ENCODE data around the gene RANGRF.

Gene RANGRF

DNA sequence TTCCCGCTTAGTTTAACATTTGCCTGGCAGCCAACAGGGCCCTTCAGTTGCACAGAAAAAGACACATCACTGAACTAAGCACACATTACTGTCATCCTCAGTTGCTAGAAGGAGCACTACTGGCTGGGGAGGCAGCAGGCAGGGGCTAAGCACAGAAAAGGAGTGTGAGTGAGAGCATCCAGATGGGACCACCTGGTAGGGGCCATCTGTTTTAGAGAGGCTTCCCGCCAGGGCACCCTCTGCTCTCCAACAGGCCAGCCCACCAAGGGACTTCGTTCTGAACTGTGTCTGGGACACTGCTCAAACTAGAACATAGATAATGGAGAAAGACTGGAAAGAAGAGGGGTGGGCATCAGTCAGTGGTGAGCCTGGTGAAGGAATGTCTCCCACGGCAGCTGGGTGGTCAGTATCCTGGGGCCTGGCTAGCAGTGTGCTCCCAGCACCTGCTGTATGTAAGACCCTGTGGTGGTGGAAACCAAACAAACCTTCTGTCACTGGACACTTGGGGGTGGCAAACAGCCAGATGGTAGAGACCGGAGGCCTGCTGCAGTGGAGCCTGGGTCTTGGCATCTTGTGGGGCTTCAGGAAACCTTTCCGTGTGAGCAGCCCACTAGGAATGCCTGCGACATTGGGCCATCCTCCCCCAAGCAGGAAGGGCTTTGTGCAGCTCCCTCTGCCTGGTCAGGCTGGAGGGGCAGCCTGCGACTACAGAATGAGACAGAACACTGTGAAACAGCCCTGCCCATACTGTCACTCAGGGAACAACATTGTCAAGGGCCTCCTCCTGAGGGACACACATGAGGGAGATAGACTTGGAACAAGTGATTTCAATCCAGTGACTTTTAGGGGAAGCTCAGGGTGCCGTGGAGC is 12.8 kb upstream of the RANGRF start:
- no peak overlapping the region for H3K27ac ChIP-seq
- TF ChIP-seq ZFX (IDR thresholded peaks at IDR 0.05), result no peak
- TF ChIP-seq, protein P1, sequence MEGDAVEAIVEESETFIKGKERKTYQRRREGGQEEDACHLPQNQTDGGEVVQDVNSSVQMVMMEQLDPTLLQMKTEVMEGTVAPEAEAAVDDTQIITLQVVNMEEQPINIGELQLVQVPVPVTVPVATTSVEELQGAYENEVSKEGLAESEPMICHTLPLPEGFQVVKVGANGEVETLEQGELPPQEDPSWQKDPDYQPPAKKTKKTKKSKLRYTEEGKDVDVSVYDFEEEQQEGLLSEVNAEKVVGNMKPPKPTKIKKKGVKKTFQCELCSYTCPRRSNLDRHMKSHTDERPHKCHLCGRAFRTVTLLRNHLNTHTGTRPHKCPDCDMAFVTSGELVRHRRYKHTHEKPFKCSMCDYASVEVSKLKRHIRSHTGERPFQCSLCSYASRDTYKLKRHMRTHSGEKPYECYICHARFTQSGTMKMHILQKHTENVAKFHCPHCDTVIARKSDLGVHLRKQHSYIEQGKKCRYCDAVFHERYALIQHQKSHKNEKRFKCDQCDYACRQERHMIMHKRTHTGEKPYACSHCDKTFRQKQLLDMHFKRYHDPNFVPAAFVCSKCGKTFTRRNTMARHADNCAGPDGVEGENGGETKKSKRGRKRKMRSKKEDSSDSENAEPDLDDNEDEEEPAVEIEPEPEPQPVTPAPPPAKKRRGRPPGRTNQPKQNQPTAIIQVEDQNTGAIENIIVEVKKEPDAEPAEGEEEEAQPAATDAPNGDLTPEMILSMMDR (conservative IDR thresholded peaks at IDR 0.05), result no peak

DNA sequence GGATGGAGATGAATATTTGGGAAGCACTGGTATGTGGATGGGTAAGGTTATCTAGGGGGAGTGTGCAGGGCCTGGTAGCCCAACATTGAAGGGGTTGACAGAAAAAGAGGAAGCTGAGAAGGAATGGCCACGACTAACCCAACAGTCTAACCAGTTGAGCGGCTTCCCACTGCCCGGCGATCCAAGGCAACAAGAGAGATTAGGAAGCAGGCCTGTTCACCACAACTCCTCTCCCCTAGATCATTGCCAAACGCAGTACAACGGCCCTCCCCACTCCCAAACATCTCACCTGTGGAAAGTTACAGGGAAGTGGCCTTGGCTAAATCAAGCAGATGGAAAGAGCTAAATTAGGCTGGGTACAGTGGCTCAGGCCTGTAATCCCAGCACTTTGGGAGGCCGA is 11.2 kb upstream of the RANGRF start:
- H3K27ac ChIP-seq, result no peak overlapping the region
- TF ChIP-seq, protein P1 (conservative IDR thresholded peaks at IDR 0.05), result no peak
- TF ChIP-seq ZFX (IDR thresholded peaks at IDR 0.05), result no peak

DNA sequence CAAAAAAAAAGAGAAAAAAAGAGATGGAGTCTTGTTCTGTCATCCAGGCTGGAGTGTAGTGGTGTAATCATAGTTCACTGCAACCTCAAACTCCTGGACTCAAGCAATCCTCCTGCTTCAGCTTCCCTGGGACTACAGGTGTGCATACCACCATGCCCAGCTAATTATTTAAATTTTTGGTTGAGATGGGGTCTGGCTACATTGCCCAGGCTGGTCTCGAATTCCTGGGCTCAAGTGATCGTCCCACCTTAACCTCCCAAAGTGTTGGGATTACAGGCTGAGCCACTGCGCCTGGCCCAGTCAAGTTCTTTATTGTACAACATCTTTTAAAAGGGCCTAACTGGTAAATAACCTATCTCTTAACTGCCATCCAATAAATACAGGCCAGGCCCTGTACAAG is 6.1 kb upstream of the RANGRF start:
- no peak for TF ChIP-seq ZFX (IDR thresholded peaks at IDR 0.05)
- TF ChIP-seq, protein P1 (conservative IDR thresholded peaks at IDR 0.05), result no peak
- no peak overlapping the region for H3K27ac ChIP-seq

DNA sequence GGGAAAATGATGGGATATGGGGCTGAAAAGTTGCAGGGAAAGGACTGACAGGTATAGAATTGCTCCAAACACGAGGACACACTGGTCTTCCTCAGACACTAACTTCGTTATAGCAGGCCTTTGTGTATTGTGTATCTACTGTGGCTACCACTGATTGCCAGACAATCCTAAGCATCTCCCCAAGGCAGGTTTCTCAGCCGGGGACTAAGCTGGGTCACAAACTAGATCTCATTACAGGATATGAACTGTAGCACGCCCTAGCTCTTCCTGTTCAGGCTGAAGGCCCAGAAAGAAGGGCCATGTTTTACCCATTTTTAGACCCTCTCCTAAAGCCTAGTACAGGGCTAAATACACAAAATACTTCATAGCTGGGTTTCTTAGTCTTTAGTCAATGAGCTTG is 5.1 kb upstream of the RANGRF start:
- no peak overlapping the region for H3K27ac ChIP-seq
- TF ChIP-seq, protein P1 (conservative IDR thresholded peaks at IDR 0.05), result no peak
- TF ChIP-seq ZFX (IDR thresholded peaks at IDR 0.05), result no peak

DNA sequence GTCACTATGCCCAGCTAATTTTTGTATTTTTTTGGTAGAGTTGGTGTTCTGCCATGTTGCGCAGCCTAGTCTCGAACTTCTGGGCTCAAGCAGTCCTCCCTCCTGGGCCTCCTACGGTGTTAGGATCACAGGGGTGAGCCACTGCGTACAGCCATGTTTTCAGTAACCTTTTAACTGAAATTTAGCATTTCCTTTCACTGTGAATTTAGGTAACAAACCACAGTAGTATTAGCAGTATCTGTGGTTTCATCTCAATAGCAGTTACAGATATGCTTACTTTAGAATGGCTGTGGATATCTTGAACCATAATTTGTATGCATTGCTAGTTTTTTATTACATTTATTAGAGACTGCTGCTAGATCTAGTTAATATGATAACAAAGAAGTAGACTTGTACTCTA is 4.3 kb upstream of the RANGRF start:
- no peak overlapping the region for H3K27ac ChIP-seq
- TF ChIP-seq, protein P1 (conservative IDR thresholded peaks at IDR 0.05), result no peak
- no peak for TF ChIP-seq ZFX (IDR thresholded peaks at IDR 0.05)

DNA sequence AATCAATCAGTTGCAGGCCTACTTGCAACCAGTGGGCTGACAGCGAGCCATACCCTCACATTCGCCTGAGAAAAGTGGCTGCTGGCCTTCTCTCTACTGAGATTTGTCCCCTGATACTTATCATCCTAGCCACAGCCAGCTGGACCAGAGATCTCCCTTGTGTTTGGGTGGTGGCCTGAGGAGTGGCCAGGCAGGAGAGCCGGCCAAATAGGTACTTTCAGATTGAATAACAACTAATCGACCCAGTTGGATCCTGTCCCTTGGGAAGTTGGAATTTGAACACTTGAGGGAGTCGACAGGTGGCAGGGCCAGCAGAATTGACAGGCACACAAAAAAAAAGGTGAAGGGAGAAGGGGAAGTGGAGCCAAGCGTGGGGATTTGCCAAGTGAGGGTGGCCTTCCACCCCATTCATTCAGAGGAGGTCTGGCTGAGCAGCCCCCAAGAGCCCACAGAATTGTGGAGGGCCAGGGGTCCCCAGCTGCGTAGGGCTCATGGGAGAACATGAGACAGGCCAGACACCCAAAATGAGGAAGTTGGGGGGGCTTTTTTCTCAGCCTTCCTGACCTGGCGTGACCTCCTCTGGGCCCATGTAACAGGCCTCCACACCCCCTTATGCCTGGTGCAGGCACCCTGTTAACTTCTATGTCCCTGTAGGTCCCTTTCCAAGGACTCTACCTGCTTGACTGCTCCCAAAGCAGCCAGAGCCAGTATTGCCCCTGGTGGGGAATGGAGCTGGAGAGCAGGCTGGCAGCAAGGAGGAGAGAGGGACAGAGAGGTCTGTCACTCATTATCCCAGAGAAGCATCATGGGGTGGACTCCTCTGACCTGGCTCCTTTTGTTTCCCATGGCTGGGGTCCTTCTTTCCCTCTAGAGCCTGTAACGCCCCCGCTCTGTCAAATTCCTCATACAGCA is 2.9 kb upstream of the RANGRF start:
- peak overlapping the region; percentile 13; the same call in 1 of the 2 replicates for H3K27ac ChIP-seq
- TF ChIP-seq, protein P1 (conservative IDR thresholded peaks at IDR 0.05), result no peak
- TF ChIP-seq ZFX (IDR thresholded peaks at IDR 0.05), result no peak
